ENCODE results near the gene MSH2. TPM values are rescaled to one million over a fixed set of nuclear protein-coding genes. Genes with fewer than 3 reads are reported as not detected.

Gene MSH2
- total RNA-seq, 1 experiment from 2014 or later: 139 TPM

DNA sequence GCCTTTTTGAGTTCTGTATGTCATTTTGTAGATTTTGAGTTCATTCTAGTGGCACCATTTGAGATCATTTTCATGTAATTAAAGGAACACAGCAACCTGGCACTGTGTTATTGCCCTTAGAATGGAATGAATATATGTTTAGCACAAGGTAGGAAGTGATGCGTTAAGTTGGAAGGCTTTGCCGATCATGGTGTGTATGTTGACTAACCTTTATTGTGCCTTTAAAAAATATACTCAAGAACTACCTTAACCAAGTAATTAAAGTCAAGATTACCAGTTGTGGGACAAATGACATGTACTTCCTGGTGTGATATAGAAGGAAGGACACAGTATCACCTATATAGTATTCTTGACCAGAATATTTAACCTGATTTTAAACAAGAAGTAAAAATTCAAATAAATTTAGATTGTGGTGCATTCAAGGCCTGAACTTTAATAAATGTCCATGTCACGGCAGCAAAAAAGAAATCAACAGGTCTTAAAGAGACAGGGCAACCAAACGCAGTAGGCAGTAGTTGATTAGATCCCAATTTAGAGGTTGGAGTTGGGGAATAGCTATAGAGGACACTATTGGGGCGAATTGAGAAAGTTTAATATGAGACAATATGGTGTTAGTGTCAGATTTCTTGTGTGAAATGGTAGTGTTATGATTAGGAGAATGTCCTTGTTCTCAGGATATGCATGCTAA lies 68.6 kb downstream of the MSH2 start:
- 100% methylated on average over 1 of the region's 5 CpGs for WGBS (ENCODE audit: extremely low coverage, insufficient read length, low lambda C conversion rate)
- H3K4me3 Mint-ChIP-seq: no peak overlapping the region

More for the DNA sequence above, 68.6 kb downstream of the MSH2 start:
- no peak overlapping the region for H2BK20ac ChIP-seq (ENCODE audit: low read depth, low read length, poor library complexity, severe bottlenecking)
- no peaks in the 10 kb centered on the region for H3K27me3 Mint-ChIP-seq (ENCODE audit: low read depth)
- H3K23me2 ChIP-seq (ENCODE audit: insufficient read length, low read depth, low read length, poor library complexity, severe bottlenecking): no peaks in the 10 kb centered on the region
- H3K9me3 Mint-ChIP-seq: no peaks in the 10 kb centered on the region
- H3K79me1 ChIP-seq (ENCODE audit: insufficient read depth, low read depth, low read length, poor library complexity, severe bottlenecking): peaks cover 3% of the 10 kb centered on the region
- H4K20me1 ChIP-seq (ENCODE audit: control insufficient read depth, insufficient read depth, insufficient read length): no peaks in the 10 kb centered on the region
- H3K27me3 ChIP-seq (ENCODE audit: insufficient read depth, low read length): no peaks in the 10 kb centered on the region
- no peaks in the 10 kb centered on the region for H3K9me3 ChIP-seq (ENCODE audit: control insufficient read depth, low read depth, low read length)
- H2BK12ac ChIP-seq (ENCODE audit: insufficient read length, low read depth, low read length): no peak overlapping the region
- TF ChIP-seq, protein P1, sequence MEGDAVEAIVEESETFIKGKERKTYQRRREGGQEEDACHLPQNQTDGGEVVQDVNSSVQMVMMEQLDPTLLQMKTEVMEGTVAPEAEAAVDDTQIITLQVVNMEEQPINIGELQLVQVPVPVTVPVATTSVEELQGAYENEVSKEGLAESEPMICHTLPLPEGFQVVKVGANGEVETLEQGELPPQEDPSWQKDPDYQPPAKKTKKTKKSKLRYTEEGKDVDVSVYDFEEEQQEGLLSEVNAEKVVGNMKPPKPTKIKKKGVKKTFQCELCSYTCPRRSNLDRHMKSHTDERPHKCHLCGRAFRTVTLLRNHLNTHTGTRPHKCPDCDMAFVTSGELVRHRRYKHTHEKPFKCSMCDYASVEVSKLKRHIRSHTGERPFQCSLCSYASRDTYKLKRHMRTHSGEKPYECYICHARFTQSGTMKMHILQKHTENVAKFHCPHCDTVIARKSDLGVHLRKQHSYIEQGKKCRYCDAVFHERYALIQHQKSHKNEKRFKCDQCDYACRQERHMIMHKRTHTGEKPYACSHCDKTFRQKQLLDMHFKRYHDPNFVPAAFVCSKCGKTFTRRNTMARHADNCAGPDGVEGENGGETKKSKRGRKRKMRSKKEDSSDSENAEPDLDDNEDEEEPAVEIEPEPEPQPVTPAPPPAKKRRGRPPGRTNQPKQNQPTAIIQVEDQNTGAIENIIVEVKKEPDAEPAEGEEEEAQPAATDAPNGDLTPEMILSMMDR (conservative IDR thresholded peaks at IDR 0.05): no peak
- H3K23ac ChIP-seq (ENCODE audit: insufficient read length, low read depth, low read length): no peak overlapping the region
- H4K91ac ChIP-seq (ENCODE audit: insufficient read length, low read depth, low read length): no peak overlapping the region
- H4K5ac ChIP-seq (ENCODE audit: insufficient read length, low read depth, low read length): no peak overlapping the region
- H3K79me2 ChIP-seq (ENCODE audit: insufficient read depth, low read length): no peaks in the 10 kb centered on the region
- H3K14ac ChIP-seq (ENCODE audit: insufficient read depth, low read length): no peak overlapping the region
- no peak overlapping the region for H3K27ac ChIP-seq (ENCODE audit: insufficient read length, low read depth, low read length)
- no peak overlapping the region for H3T11ph ChIP-seq (ENCODE audit: low read length)
- H2BK120ac ChIP-seq (ENCODE audit: low read depth, low read length, poor library complexity, severe bottlenecking): no peak overlapping the region
- no peak overlapping the region for H3K56ac ChIP-seq (ENCODE audit: insufficient read length, low read depth, low read length)
- H2BK15ac ChIP-seq (ENCODE audit: low read depth, low read length): no peak overlapping the region
- no peak overlapping the region for H4K8ac ChIP-seq (replicated peaks; ENCODE audit: insufficient read length, low read depth, low read length)
- H3K4me1 ChIP-seq (ENCODE audit: insufficient read depth, low read length): no peaks in the 10 kb centered on the region
- no peak for DNase-seq
- H3K4me2 ChIP-seq (ENCODE audit: insufficient read depth, insufficient read length, low read length): no peak overlapping the region
- H3K4ac ChIP-seq (ENCODE audit: low read depth, low read length): no peak overlapping the region
- no peak overlapping the region; a peak in 1 of 7 replicates for H3K27ac Mint-ChIP-seq
- no peak overlapping the region for H2BK5ac ChIP-seq (ENCODE audit: insufficient read length, low read length)
- H2AFZ ChIP-seq (ENCODE audit: low read length): no peak overlapping the region
- peaks cover 48 to 79% (median 69%) of the 10 kb centered on the region in 3 experiments; a peak in 6 of 7 replicates for H3K36me3 Mint-ChIP-seq (ENCODE audit: insufficient read depth in 1 of 3, low read depth in 3 of 3)
- no peaks in the 10 kb centered on the region for H3K4me1 Mint-ChIP-seq
- no peak overlapping the region for H3K9ac ChIP-seq (ENCODE audit: extremely low read depth, insufficient read length, low read length)
- no peak overlapping the region for H2AK5ac ChIP-seq (ENCODE audit: insufficient read length, low read length)
- no peak overlapping the region for H3K18ac ChIP-seq (ENCODE audit: insufficient read length, low read depth, low read length)
